Urinary bladder (tissue), 4 donors: ENCODE data around the gene CENPM. TPM values are rescaled to one million over a fixed set of nuclear protein-coding genes. Genes with fewer than 3 reads are reported as not detected.
A peak's percentile ranks its signal among the peaks of the same experiment; 100 is the strongest.
"Not testable (repeated sequence)": the region's sequence is repeated elsewhere in the genome, so short reads cannot be mapped to it uniquely, and the experiment has no call there.

Experiments used
- DNase-seq: peaks from one replicate; pipeline ENCODE4 v3.0.0-alpha.2; 2015; ENCODE audit errors: extremely low spot score
- H3K27ac ChIP-seq: one replicate; pipeline ENCODE4 v1.5.1; 2013; ENCODE audit warnings: low read depth, mild to moderate bottlenecking, moderate library complexity
- H3K36me3 ChIP-seq: one replicate; pipeline ENCODE4 v1.6.1; 2013; ENCODE audit warnings: mild to moderate bottlenecking, moderate library complexity; ENCODE audit not compliant: insufficient read depth
- H3K4me1 ChIP-seq: one replicate; pipeline ENCODE4 v1.6.1; 2013; ENCODE audit warnings: mild to moderate bottlenecking, moderate library complexity; ENCODE audit not compliant: insufficient read depth
- H3K4me3 ChIP-seq: one replicate; pipeline ENCODE4 v1.5.1; 2013; ENCODE audit warnings: low read depth, low read length
- WGBS: extraction: QIAGEN DNeasy Blood & Tissue Kit; methylation state at CpG from one replicate; pipeline ENCODE4 v1.1.7; 2013; 5-methylcytosine and 5-hydroxymethylcytosine counted together
- polyA plus RNA-seq: library from polyadenylated mRNA; stranded (reverse); fragments of 200-250 nt; gene quantifications from one replicate; pipeline ENCODE4 v1.2.3, GENCODE V29; 2013
- total RNA-seq: library from RNA; depleted of rRNA; stranded (reverse); fragments of >200 nt; gene quantifications from one replicate; pipeline ENCODE4 v1.2.3, GENCODE V29; 2014
- donor health status: healthy with polysubstance abuse.
- donor health status: healthy.

The CENPM gene
- total and polyA plus RNA-seq, 2 donors = 1.1 to 6.2 TPM

DNA sequence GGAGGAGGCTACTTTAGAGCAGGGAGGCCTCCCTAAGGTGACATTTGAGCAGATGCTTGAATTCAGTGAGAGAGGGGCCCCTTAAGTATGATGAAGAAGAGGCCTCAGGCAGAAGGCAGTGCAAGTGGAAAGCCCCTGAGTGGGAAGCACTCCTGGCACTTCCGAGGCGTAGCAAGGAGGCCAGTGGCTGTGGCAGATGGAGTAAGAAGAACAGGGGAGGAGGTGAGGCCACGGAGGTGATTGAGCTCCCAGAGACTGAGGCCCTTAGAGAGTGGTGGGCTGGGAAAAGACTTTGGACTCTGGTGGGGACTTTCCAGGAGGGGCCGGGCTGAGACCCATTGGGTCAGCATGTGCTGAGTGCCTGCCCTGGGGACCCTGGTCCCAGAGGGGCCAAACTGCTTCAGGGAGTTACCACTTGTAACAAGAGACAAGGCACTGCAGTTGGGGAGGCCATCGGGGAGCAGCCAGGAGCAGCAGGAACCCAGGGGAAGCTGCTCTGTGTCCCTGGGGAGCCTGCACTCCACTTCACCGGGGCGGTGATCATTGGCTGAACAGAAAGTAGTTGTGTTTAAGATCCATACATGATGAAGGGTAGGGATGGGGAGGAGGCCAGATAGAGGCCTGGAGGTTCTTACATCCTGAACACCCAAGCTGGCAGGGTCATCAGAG lies 2.5 kb upstream of the CENPM start:
- Histone ChIP-seq H3K27ac (no peak overlapping the region), H3K36me3 (no peaks in the 10 kb centered on the region), H3K4me3 (no peak overlapping the region), H3K4me1 (no peaks in the 10 kb centered on the region)
- DNase-seq = no peak
- WGBS = 88% methylated on average over 7 of the region's 7 CpGs

DNA sequence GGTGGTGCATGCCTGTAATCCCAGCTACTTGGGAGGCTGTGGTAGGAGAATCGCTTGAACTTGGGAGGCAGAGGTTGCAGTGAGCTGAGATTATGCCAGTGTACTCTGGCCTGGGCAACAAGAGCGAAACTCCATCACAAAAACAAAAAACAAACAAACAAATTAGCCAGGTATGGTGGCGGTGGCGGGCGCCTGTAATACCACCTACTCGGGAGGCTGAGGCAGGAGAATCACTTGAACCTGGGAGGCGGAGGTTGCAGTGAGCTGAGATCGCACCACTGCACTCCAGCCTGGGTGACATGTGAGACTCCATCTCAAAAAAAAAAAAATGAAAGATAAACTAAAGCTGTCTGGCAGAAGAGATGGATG lies 2.0 kb upstream of the CENPM start:
- H3K4me3 ChIP-seq, H3K36me3 ChIP-seq, DNase-seq, H3K4me1 ChIP-seq, H3K27ac ChIP-seq: not testable (repeated sequence)
- WGBS = 96% methylated on average over 8 of the region's 8 CpGs

DNA sequence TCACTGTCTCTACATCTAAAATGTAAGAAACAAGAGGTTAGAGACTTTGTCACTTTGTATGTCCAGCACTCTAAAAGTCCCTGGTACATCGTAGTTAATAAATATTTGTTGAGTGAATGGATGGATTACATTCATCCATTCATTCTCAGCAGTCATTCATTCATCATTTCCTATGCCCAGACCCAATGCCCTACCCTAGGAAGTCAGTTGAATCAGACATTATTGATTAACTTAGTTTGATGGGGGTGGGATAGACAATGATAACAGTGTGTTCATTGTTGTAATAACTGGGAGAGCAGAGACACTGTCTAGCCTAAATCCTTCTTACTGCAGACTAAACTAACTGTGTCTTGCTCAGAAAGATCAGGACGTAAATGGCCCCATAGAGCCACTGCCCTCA lies 1.2 kb upstream of the CENPM start:
- WGBS = 85% methylated on average over 2 of the region's 2 CpGs
- H3K36me3 ChIP-seq = no peaks in the 10 kb centered on the region
- no peaks in the 10 kb centered on the region for H3K4me1 ChIP-seq
- DNase-seq = no peak
- H3K4me3 ChIP-seq = no peak overlapping the region
- no peak overlapping the region for H3K27ac ChIP-seq

DNA sequence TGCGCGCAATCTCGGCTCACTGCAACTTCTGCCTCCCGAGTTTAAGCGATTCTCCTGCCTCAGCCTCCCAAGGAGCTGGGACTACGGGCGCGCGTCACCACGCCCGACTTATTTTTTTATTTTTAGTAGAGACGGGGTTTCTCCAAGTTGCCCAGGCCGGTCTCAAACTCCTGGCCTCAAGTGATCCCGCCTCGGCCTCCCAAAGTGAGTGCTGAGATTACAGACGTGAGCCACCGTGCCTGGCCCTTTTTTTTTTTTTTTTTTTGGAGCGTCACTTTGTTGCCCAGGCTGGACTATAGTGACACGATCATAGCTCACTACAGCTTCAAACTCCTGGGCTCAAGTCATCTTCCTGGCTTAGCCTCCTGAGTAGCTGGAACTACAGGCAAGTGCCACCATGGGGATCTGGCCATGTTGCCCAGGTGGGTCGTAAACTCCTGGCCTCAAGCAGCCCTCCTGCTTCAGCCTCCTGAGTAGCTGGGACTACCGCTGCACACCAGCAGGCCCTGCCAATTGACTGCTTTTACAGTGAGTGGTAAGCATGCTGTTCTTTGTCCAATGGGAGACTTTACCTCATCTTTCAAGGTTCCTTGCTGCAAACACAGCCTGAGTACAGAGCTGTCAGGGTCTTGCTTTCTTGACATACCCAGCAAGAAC lies 600 bp upstream of the CENPM start:
- Histone ChIP-seq H3K4me3 (no peak overlapping the region), H3K36me3 (no peaks in the 10 kb centered on the region), H3K27ac (no peak overlapping the region), H3K4me1 (no peaks in the 10 kb centered on the region)
- WGBS = 76% methylated on average over 21 of the region's 21 CpGs
- DNase-seq = no peak

DNA sequence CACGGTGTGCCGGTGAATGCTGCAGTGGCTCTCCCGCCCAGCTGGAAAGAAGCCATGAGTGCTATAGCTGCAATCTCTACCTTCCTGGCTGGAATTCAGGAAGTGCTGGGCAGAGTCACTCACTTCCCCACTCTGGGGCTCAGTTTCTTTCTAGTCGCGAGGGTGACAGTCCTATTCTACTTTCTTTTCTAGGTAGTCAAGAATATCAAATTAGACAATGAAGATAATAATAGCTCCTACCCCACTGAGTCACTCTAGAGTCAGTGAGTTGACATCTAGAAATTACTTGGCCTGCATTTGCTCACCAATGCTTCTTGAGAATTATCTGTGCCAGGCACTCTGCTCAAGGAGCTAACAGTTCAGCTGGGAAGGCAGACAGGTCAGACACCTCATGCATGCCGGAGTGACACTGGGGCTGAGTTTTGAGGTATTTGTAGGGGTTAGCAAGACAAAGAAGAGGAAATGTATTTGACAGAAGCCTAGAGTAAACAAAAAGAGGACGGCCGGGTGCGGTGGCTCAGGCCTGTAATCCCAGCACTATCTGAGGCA lies 3.2 kb downstream of the CENPM start:
- no peaks in the 10 kb centered on the region for H3K4me1 ChIP-seq
- H3K27ac ChIP-seq = no peak overlapping the region
- H3K4me3 ChIP-seq = no peak overlapping the region
- 80% methylated on average over 9 of the region's 9 CpGs for WGBS
- H3K36me3 ChIP-seq = no peaks in the 10 kb centered on the region
- DNase-seq = no peak

DNA sequence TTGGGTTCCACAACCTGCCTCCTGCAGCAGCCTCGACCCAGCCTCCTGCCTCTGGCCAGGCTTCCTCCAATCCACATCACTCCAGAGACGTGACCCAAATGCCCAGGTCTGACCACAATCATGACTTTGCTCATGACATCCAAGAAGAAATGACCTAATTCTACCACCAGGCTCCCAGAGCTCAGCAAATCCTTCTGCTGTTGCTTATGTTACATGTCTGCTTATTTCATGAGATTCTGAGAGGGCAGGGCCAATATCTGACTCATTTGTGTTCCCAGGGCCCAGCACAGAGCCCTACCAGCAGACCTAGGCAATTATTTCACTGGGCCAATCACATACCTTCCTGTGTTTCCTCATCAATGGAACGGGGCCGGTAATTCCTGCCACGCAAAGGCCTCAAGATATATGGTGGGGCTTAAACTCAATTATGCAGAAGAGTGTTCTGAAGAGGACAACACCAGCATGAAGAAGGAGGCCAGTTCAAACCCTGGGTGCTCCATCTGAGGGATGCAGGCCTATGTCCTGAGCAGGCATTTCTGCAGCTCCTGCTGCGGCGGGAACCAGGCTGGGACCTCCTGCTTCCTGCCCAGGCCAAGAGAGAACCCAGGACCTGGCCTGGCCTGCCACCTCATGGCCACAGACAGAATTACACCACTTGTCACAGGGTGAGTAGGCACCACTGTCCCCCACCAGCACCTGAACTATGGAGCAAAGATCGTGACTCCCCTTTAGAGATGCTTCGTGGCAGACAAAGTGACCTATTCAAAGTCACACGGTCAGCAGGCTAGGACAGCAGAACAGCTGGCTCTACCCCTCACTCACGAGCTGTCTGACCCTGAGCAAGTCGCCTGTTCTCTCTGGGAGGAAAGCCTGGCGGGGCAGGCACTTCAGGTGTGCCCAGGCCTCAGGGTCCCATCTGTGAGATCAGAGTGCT lies 5.9 kb downstream of the CENPM start:
- WGBS = 47% methylated on average over 13 of the region's 13 CpGs
- DNase-seq = no peak
- Histone ChIP-seq H3K4me3 (no peak overlapping the region), H3K4me1 (no peaks in the 10 kb centered on the region), H3K36me3 (no peaks in the 10 kb centered on the region), H3K27ac (peak overlapping the region; percentile 59)

DNA sequence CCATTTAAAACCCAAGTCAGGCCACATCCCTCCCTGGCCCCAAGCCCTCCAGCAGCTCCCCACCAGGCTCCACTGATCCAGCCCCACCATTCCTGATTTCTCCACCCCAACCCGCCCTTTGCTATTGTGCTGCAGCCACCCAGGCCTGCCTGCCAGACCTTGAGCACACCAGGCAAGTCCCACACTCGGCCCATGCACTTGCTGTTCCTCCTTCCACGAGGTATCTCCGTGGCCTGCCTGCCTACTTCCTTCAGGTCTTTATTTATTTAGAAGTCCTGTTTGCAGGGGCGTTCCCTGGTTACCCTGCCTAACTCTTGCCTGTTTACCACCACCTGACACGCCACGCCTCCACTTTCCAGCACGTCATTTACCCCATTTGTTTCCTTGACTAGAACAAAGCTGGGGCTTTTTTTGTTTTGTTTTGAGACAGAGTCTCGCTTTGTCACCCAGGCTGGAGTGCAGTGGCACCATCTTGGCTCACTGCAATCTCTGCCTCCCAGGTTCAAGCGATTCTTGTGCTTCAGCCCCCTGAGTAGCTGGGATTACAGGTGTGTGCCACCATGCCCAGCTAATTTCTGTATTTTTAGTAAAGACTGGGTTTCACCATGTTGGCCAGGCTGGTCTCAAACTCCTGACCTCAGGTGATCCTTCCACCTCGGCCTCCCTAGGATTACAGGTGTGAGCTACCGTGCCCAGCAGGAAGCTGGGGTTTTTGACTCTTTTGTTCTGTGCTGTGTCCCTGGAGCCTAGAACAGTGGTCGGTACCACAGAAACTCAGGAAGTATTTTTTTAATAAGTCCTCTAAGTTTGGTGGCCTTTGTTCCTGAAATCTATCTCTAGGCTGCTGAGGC lies 6.7 kb downstream of the CENPM start:
- 79% methylated on average over 13 of the region's 13 CpGs for WGBS
- Histone ChIP-seq H3K36me3 (no peaks in the 10 kb centered on the region), H3K4me1 (no peaks in the 10 kb centered on the region), H3K27ac (peak overlapping the region; percentile 59), H3K4me3 (no peak overlapping the region)
- DNase-seq = no peak

DNA sequence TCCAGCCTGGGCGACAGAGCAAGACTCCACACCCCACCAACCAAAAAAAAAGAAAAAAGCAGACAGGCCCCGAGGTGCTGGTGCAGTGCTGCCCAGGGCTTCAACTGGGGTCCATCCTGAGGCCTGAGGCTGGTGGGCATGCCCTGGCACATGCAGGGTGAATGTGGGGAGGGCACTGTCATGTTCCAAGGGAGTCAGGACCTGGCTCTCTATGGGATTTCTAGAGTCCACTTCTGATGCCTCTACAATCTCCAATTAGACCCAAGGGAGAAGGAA lies 10.1 kb downstream of the CENPM start:
- Histone ChIP-seq H3K36me3 (no peaks in the 10 kb centered on the region), H3K27ac (no peak overlapping the region), H3K4me3 (no peak overlapping the region), H3K4me1 (no peaks in the 10 kb centered on the region)
- no peak for DNase-seq
- WGBS = 88% methylated on average over 2 of the region's 2 CpGs

DNA sequence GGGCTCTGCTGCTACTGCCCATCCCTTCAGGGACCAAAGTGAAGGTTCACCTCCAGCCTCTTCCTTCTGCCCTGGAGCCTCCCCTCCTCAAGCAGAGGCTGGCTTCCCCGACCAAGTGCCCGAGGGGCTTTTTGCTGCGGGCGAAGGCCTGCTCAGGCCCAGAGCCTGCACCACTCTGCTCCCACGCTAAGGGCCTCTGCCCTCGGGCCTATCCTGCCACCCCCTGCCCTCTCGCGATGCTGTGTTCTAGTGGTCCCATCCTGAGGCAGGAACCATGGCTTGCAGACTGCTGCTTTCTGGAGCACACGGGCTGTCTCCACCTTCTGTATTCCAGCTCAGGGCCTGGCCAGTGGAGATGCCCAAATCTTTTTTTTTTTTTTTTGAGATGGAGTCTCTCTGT lies 11.4 kb downstream of the CENPM start:
- no peaks in the 10 kb centered on the region for H3K4me1 ChIP-seq
- no peak for DNase-seq
- H3K4me3 ChIP-seq = no peak overlapping the region
- 94% methylated on average over 9 of the region's 9 CpGs for WGBS
- H3K36me3 ChIP-seq = no peaks in the 10 kb centered on the region
- H3K27ac ChIP-seq = no peak overlapping the region

DNA sequence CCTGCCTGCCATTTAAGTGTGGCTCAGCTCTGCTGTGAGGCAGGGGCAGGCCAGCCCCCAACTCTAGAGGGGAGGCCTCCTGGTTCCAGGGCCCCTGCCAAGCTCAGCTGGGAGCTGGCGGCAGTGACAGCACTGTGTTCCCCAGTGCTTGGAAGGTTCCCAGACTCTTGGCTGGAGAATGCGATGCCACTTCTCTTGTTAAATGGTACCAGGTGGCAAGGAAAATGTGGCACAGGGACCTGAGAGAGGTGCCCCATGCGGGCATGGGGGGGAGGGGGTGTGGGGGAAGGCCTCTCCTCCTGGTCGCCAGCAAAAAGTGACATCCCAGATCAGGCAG lies 12.0 kb downstream of the CENPM start:
- DNase-seq = no peak
- Histone ChIP-seq H3K4me3 (no peak overlapping the region), H3K27ac (no peak overlapping the region), H3K4me1 (no peaks in the 10 kb centered on the region), H3K36me3 (no peaks in the 10 kb centered on the region)
- 88% methylated on average over 4 of the region's 4 CpGs for WGBS

DNA sequence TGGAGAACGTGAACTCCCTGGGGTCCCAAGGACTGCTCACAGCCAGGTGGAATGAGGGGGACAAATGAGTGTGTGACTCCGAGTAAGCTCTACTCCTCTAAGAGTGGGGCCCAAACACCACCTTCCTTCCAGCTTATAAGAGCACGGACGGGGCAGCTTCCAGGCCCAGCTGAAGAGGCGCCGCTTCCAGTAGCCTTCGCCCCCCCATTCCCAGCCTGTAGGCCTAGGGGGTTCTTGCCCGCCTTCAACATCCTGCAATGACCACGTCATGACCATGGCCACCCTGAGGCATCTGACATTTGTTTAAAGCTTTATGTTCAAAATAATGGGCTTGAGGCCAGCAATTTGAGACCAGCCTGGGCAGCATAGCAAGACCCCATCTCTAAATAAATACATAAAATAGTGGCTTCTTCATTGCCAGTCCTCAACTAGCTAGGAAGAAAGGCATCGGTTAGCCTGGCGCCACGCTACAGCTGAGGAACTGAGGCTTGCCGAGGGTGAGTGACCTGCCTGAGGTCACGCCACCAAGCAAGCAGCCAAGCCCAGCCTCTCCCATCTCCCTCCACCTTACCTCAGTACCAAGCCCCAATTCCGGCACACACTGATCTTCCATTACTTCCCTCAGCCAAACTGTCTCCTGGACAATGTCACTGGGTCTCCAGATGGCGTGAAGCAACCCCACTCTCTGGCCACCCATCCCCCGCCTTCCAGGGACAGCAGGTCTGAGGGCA lies 12.5 kb downstream of the CENPM start:
- Histone ChIP-seq H3K36me3 (no peaks in the 10 kb centered on the region), H3K4me1 (no peaks in the 10 kb centered on the region), H3K27ac (no peak overlapping the region), H3K4me3 (no peak overlapping the region)
- DNase-seq = no peak
- WGBS = 95% methylated on average over 17 of the region's 17 CpGs

DNA sequence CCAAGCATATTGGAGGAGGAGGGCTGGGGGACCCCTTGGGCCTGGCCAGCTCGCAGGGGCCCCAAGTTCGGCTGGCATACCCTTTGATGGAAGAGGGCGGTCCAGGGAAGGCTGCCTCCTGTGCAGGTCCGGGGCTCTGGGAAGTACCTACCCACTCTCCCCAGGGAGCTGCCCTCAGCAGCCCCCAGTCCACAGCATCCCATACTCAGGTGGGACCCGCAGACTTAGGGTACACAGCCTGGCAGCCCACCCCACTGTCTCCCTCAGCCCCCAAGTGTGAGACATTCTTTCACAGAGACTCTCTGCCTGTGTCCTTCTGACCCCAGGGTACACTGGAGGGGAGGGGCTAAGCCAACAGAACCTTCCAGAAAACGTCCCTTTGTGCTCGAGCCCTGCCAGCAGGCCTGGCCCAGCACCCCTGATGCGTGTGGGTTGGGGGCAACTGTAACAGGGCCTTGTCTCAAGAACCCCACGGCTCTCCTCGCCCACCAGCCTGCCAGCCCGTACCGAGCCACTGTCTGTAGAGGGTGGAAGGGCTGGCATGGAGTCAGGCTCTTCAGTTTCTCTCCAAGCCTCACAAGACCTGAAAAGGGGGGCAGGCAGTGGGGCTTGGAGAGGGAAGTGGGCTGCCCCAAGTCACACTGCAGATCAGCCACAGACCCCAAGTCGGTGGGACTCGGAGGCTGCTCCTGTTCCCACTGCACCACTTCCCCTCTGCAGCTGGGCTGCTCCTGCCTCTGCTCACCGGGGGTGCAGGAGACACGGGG lies 13.4 kb downstream of the CENPM start:
- no peak overlapping the region for H3K4me3 ChIP-seq
- no peaks in the 10 kb centered on the region for H3K36me3 ChIP-seq
- H3K4me1 ChIP-seq = no peaks in the 10 kb centered on the region
- no peak for DNase-seq
- no peak overlapping the region for H3K27ac ChIP-seq
- 88% methylated on average over 16 of the region's 16 CpGs for WGBS
